ENCODE data around the gene ZNF580.

Gene ZNF580

DNA sequence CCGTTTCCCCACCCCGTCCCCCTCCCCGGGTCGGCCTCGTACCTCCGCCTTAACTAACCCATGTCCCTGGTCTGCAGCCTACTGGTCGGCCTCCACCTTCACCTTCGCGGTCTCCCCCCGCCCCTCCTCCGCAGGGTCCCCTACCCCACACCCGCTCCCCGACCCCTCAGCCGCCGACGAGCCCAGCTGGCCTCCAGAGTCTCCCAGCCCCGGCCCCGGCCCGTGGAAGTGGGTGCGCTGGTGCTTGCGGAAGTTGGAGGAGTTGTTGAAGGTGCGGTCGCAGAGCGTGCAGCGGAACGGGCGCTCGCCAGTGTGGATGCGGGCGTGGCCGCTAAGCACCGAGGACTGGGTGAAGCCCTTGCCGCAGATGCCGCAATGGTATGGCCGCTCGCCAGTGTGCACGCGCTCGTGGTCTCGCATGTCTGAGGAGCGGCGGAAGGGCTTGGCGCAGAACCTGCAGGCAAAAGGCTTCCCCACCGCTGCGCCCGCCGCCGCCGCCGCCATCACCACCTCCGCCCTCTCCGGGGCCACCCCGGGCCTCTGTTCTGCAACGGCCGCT, 19.1 kb upstream of the ZNF580 start:
- CTCF ChIA-PET: interaction anchor here (4.6 kb wide), 1 partner anchor 15 kb away, joined by 29 read pairs; the partner anchor contains the start of gene ZNF865
- Histone ChIP-seq H3K4me3 (ENCODE audit: low read depth, low read length) (no peak overlapping the region), H3K9me3 (ENCODE audit: control insufficient read depth, insufficient read depth, low read depth, low read length) (no peaks in the 10 kb centered on the region), H3K36me3 (ENCODE audit: control insufficient read depth in 2 of 2, insufficient read depth in 1 of 2, low read length in 2 of 2) (peaks cover 5 to 7% of the 10 kb centered on the region in 2 experiments; a peak in 2 of 3 replicates), H3K27ac (ENCODE audit: extremely low read depth, low read depth, low read length) (no peak overlapping the region), H3K4me1 (ENCODE audit: control insufficient read depth, insufficient read depth, low read length) (peaks cover 5% of the 10 kb centered on the region)
- POLR2A ChIA-PET: interaction anchor here (9.1 kb wide), 1 partner anchor 16 kb away, joined by 75 read pairs; the partner anchor contains the start of gene ZNF865
- no peak for TF ChIP-seq HOXD13 (CRISPR knock-in tag; IDR thresholded peaks at IDR 0.05; ENCODE audit: borderline replicate concordance)
- TF ChIP-seq, protein P1, sequence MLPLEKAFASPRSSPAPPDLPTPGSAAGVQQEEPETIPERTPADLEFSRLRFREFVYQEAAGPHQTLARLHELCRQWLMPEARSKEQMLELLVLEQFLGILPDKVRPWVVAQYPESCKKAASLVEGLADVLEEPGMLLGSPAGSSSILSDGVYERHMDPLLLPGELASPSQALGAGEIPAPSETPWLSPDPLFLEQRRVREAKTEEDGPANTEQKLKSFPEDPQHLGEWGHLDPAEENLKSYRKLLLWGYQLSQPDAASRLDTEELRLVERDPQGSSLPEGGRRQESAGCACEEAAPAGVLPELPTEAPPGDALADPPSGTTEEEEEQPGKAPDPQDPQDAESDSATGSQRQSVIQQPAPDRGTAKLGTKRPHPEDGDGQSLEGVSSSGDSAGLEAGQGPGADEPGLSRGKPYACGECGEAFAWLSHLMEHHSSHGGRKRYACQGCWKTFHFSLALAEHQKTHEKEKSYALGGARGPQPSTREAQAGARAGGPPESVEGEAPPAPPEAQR (tag by site-specific recombination; IDR thresholded peaks at IDR 0.05): no peak
- no peak for TF ChIP-seq ZNF549 (tag by site-specific recombination; IDR thresholded peaks at IDR 0.05)

DNA sequence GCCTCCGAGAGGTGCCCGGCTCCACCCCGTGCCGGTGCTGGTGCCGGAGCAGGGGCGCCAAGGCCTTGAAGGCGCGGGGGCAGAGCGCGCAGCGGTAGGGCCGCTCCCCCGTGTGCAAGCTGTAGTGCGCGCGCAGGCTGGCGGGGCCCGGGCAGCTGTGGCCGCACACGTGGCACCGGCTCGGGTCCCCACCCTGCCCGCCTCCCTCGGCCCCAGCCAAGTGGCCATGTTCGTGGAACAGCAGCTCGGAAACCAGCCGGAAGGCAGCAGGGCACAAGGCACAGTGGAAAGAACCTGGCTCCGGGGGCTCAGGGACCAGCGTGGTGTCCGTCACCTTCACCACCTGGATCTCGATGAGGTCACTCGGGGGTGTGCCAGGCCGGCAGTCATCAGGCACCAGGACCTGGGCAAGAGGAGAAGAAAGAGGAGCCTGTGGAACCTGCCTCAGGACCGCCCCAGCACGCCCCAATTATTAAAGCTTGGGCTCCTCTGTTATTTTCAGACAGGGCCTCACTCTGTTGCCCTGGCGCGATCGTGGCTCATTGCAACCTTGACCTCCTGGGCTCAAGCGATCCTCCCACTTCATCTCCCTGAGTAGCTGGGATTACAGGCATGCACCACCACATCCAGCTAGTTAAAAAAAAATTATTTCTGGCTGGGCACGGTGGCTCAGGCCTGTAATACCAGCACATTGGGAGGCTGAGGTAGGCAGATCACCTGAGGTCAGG, 18.4 kb upstream of the ZNF580 start:
- Histone ChIP-seq H3K4me3 (ENCODE audit: low read depth, low read length) (no peak overlapping the region), H3K36me3 (ENCODE audit: control insufficient read depth in 2 of 2, insufficient read depth in 1 of 2, low read length in 2 of 2) (peaks cover 2 to 5% of the 10 kb centered on the region in 2 experiments; a peak in 2 of 3 replicates), H3K9me3 (ENCODE audit: control insufficient read depth, insufficient read depth, low read depth, low read length) (no peaks in the 10 kb centered on the region), H3K27ac (ENCODE audit: extremely low read depth, low read depth, low read length) (no peak overlapping the region), H3K4me1 (ENCODE audit: control insufficient read depth, insufficient read depth, low read length) (peaks cover 5% of the 10 kb centered on the region)
- POLR2A ChIA-PET: interaction anchor here (0.5 to 9.1 kb wide), 3 partner anchors 17 to 519 kb away, joined by 3 to 75 read pairs (median 5); partner anchors contain the start of genes FIZ1, ZNF444 and ZNF865
- CTCF ChIA-PET: interaction anchor here (0.9 to 5.3 kb wide), 7 partner anchors 9 to 155 kb away, joined by 3 to 30 read pairs (median 4); partner anchors contain the start of gene ZNF865
- TF ChIP-seq ZSCAN23 (tag by site-specific recombination; IDR thresholded peaks at IDR 0.05) (no peak), HOXC10 (CRISPR knock-in tag; IDR thresholded peaks at IDR 0.05) (no peak), ZFP41 (tag by site-specific recombination; IDR thresholded peaks at IDR 0.05; ENCODE audit: borderline replicate concordance) (no peak), ZNF670 (tag by site-specific recombination; IDR thresholded peaks at IDR 0.05; ENCODE audit: low read depth) (no peak), ZNF155 (tag by site-specific recombination; IDR thresholded peaks at IDR 0.05) (no peak), MYNN (tag by site-specific recombination; IDR thresholded peaks at IDR 0.05; ENCODE audit: borderline replicate concordance) (no peak), GLI4 (tag by site-specific recombination; IDR thresholded peaks at IDR 0.05) (no peak), ZNF426 (tag by site-specific recombination; IDR thresholded peaks at IDR 0.05) (no peak), ZNF311 (tag by site-specific recombination; IDR thresholded peaks at IDR 0.05; ENCODE audit: borderline replicate concordance) (no peak), ZNF37A (tag by site-specific recombination; IDR thresholded peaks at IDR 0.05) (no peak), ZNF544 (tag by site-specific recombination; IDR thresholded peaks at IDR 0.05) (no peak), ZNF521 (tag by site-specific recombination; IDR thresholded peaks at IDR 0.05) (no peak), OVOL3 (tag by site-specific recombination; IDR thresholded peaks at IDR 0.05) (no peak)
- TF ChIP-seq, protein P2, sequence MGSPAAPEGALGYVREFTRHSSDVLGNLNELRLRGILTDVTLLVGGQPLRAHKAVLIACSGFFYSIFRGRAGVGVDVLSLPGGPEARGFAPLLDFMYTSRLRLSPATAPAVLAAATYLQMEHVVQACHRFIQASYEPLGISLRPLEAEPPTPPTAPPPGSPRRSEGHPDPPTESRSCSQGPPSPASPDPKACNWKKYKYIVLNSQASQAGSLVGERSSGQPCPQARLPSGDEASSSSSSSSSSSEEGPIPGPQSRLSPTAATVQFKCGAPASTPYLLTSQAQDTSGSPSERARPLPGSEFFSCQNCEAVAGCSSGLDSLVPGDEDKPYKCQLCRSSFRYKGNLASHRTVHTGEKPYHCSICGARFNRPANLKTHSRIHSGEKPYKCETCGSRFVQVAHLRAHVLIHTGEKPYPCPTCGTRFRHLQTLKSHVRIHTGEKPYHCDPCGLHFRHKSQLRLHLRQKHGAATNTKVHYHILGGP (tag by site-specific recombination; IDR thresholded peaks at IDR 0.05): no peak

DNA sequence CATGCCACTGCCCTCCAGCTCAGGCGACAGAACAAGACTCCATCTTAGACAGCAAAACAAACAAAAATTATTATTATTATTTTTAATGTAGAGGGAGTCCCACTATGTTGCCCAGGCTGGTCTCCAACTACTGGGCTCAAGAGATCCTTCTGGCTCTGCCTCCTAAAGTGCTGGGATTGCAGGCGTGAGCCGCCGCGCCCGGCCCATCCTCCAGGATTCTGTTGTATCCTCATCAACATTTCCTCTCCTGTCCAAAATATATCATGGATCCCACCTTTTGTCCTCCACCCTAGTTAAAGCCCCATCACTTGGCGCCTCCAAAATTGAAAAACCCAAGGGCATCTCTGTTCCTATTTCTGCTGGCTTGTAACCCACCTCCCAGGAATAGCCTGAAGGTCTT, 17.7 kb upstream of the ZNF580 start:
- no peak for TF ChIP-seq FEZF1 (tag by site-specific recombination; IDR thresholded peaks at IDR 0.05)
- TF ChIP-seq EGR2 (tag by site-specific recombination; IDR thresholded peaks at IDR 0.05; ENCODE audit: low read depth): no peak
- TF ChIP-seq, protein P3, sequence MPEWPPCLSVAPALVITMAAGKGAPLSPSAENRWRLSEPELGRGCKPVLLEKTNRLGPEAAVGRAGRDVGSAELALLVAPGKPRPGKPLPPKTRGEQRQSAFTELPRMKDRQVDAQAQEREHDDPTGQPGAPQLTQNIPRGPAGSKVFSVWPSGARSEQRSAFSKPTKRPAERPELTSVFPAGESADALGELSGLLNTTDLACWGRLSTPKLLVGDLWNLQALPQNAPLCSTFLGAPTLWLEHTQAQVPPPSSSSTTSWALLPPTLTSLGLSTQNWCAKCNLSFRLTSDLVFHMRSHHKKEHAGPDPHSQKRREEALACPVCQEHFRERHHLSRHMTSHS (tag by site-specific recombination; IDR thresholded peaks at IDR 0.05): no peak
- no peak for TF ChIP-seq ZNF114 (tag by site-specific recombination; IDR thresholded peaks at IDR 0.05)
- Histone ChIP-seq H3K27ac (ENCODE audit: extremely low read depth, low read depth, low read length) (no peak overlapping the region), H3K9me3 (ENCODE audit: control insufficient read depth, insufficient read depth, low read depth, low read length) (no peaks in the 10 kb centered on the region), H3K4me3 (ENCODE audit: low read depth, low read length) (no peak overlapping the region), H3K36me3 (ENCODE audit: control insufficient read depth in 2 of 2, insufficient read depth in 1 of 2, low read length in 2 of 2) (peaks cover 0 to 5% of the 10 kb centered on the region in 2 experiments; a peak in 1 of 3 replicates), H3K4me1 (ENCODE audit: control insufficient read depth, insufficient read depth, low read length) (peaks cover 5% of the 10 kb centered on the region)
- ChIA-PET POLR2A (interaction anchor here (0.5 to 9.1 kb wide), 3 partner anchors 18 to 518 kb away, joined by 3 to 75 read pairs (median 5); partner anchors contain the start of genes FIZ1, ZNF444 and ZNF865), CTCF (interaction anchor here (0.9 to 5.3 kb wide), 7 partner anchors 8 to 155 kb away, joined by 3 to 30 read pairs (median 4); partner anchors contain the start of gene ZNF865)

Measured in HEK293 (cell line).